ENCODE results near the gene APOC4. TPM values are rescaled to one million over a fixed set of nuclear protein-coding genes. Genes with fewer than 3 reads are reported as not detected.
"Not testable (repeated sequence)": the region's sequence is repeated elsewhere in the genome, so short reads cannot be mapped to it uniquely, and the experiment has no call there.

The APOC4 gene
- total RNA-seq, 2 donors from 2014 or later, result not detected

- H3K9me3 ChIP-seq, result no peaks in the 10 kb centered on the region
- H3K27ac ChIP-seq, result no peak overlapping the region
- 93% methylated on average over 32 of the region's 44 CpGs for WGBS
- H3K36me3 ChIP-seq, result no peaks in the 10 kb centered on the region
- no peak for DNase-seq (ENCODE audit: low spot score)
- H3K4me1 ChIP-seq (replicated peaks), result no peaks in the 10 kb centered on the region
- TF ChIP-seq POLR2AphosphoS5 (IDR thresholded peaks at IDR 0.05), result no peak
- no peak for TF ChIP-seq POLR2A (IDR thresholded peaks at IDR 0.05)
- no peak overlapping the region for H3K4me3 ChIP-seq
- intact Hi-C loops (cut with DNase I), result loop anchor here (10.0 kb wide), 1 partner anchor 146 kb away; no protein-coding TSS in a partner anchor
- peaks cover 5% of the 10 kb centered on the region for H3K27me3 ChIP-seq (replicated peaks; ENCODE audit: insufficient read depth)
These were observed 33.2 kb upstream of the APOC4 start for GRCh38 chr19:44908836-44909261.

GRCh38 chr19:44909775-44910174 is 32.3 kb upstream of the APOC4 start:
- Histone ChIP-seq H3K36me3 (no peaks in the 10 kb centered on the region), H3K27ac (no peak overlapping the region), H3K27me3 (replicated peaks; ENCODE audit: insufficient read depth) (peaks cover 5% of the 10 kb centered on the region), H3K4me3 (no peak overlapping the region), H3K4me1 (replicated peaks) (no peaks in the 10 kb centered on the region), H3K9me3 (no peaks in the 10 kb centered on the region)
- TF ChIP-seq POLR2A (IDR thresholded peaks at IDR 0.05), result no peak
- no peak for TF ChIP-seq CTCF (IDR thresholded peaks at IDR 0.05)
- no peak for TF ChIP-seq POLR2AphosphoS5 (IDR thresholded peaks at IDR 0.05)
- DNase-seq (ENCODE audit: low spot score), result no peak
- 94% methylated on average over 5 of the region's 5 CpGs for WGBS
- intact Hi-C loops (cut with DNase I), result loop anchor here (10.0 kb wide), 1 partner anchor 145 kb away; no protein-coding TSS in a partner anchor

GRCh38 chr19:44911896-44912295 is 30.1 kb upstream of the APOC4 start:
- H3K36me3 ChIP-seq; H3K9me3 ChIP-seq; H3K27me3 ChIP-seq (replicated peaks; ENCODE audit: insufficient read depth); H3K27ac ChIP-seq; DNase-seq (ENCODE audit: low spot score); H3K4me1 ChIP-seq (replicated peaks); intact Hi-C loops (cut with DNase I); H3K4me3 ChIP-seq: not testable (repeated sequence)
- 90% methylated on average over 6 of the region's 6 CpGs for WGBS

GRCh38 chr19:44912854-44913253 is 29.2 kb upstream of the APOC4 start:
- Histone ChIP-seq H3K27me3 (replicated peaks; ENCODE audit: insufficient read depth) (no peaks in the 10 kb centered on the region), H3K4me3 (no peak overlapping the region), H3K9me3 (no peaks in the 10 kb centered on the region), H3K36me3 (no peaks in the 10 kb centered on the region), H3K4me1 (replicated peaks) (no peaks in the 10 kb centered on the region), H3K27ac (no peak overlapping the region)
- DNase-seq (ENCODE audit: low spot score), result no peak
- 39% methylated on average over 6 of the region's 6 CpGs for WGBS
- TF ChIP-seq POLR2A (IDR thresholded peaks at IDR 0.05), result no peak
- TF ChIP-seq POLR2AphosphoS5 (IDR thresholded peaks at IDR 0.05), result no peak
- no peak for TF ChIP-seq CTCF (IDR thresholded peaks at IDR 0.05)
- intact Hi-C loops (cut with DNase I), result no loop called here

GRCh38 chr19:44913512-44914432 is 28.3 kb upstream of the APOC4 start:
- H3K4me3 ChIP-seq; DNase-seq (ENCODE audit: low spot score); H3K9me3 ChIP-seq; H3K27ac ChIP-seq; H3K4me1 ChIP-seq (replicated peaks); intact Hi-C loops (cut with DNase I); H3K27me3 ChIP-seq (replicated peaks; ENCODE audit: insufficient read depth); H3K36me3 ChIP-seq: not testable (repeated sequence)
- 74% methylated on average over 23 of the region's 23 CpGs for WGBS

- H3K4me1 ChIP-seq (replicated peaks); H3K27ac ChIP-seq; intact Hi-C loops (cut with DNase I); H3K27me3 ChIP-seq (replicated peaks; ENCODE audit: insufficient read depth); H3K36me3 ChIP-seq; H3K9me3 ChIP-seq: not testable (repeated sequence)
- peak; percentile 30 for TF ChIP-seq POLR2AphosphoS5 (IDR thresholded peaks at IDR 0.05)
- WGBS, result 11% methylated on average over 27 of the region's 28 CpGs
- DNase-seq (ENCODE audit: low spot score), result peak; percentile 77
- peak within 1 kb of the TSS; percentile 32 to 34 for H3K4me3 ChIP-seq
These were observed 27.4 kb upstream of the APOC4 start, which contains the start of gene APOC1 for GRCh38 chr19:44914433-44915206. Gene APOC1 (plus strand): TSS chr19:44914608. CDS start chr19:44914892, 284 bp downstream.

Data from prostate gland (tissue), 2 donors.